GM10266 (cell line): ENCODE results near the gene SLC24A3.

Experiments used
- DNase-seq: peaks from one replicate; pipeline ENCODE4 v3.0.0; 2012; ENCODE audit errors: extremely low spot score
- TF ChIP-seq, protein P1 (sequence below): IDR thresholded peaks from 2 replicates; pipeline ENCODE4 v1.5.1; 2012; ENCODE audit warnings: mild to moderate bottlenecking, low read depth; ENCODE audit not compliant: control insufficient read depth, insufficient read depth; ENCODE audit errors: missing control alignments

The SLC24A3 gene

GRCh38 chr20:19289451-19289850 is 77.0 kb downstream of the SLC24A3 start:
- no peak for DNase-seq
- TF ChIP-seq, protein P1, sequence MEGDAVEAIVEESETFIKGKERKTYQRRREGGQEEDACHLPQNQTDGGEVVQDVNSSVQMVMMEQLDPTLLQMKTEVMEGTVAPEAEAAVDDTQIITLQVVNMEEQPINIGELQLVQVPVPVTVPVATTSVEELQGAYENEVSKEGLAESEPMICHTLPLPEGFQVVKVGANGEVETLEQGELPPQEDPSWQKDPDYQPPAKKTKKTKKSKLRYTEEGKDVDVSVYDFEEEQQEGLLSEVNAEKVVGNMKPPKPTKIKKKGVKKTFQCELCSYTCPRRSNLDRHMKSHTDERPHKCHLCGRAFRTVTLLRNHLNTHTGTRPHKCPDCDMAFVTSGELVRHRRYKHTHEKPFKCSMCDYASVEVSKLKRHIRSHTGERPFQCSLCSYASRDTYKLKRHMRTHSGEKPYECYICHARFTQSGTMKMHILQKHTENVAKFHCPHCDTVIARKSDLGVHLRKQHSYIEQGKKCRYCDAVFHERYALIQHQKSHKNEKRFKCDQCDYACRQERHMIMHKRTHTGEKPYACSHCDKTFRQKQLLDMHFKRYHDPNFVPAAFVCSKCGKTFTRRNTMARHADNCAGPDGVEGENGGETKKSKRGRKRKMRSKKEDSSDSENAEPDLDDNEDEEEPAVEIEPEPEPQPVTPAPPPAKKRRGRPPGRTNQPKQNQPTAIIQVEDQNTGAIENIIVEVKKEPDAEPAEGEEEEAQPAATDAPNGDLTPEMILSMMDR = no peak

GRCh38 chr20:19291024-19291817 is 78.8 kb downstream of the SLC24A3 start:
- TF ChIP-seq, protein P1 = no peak
- DNase-seq = no peak

- TF ChIP-seq, protein P1 = no peak
Observed at GRCh38 chr20:19291818-19292132, 79.3 kb downstream of the SLC24A3 start.

GRCh38 chr20:19292254-19292653 is 79.8 kb downstream of the SLC24A3 start:
- TF ChIP-seq, protein P1 = no peak
- DNase-seq = no peak

More at GRCh38 chr20:19291818-19292132, 79.3 kb downstream of the SLC24A3 start:
- DNase-seq = no peak

DNA sequence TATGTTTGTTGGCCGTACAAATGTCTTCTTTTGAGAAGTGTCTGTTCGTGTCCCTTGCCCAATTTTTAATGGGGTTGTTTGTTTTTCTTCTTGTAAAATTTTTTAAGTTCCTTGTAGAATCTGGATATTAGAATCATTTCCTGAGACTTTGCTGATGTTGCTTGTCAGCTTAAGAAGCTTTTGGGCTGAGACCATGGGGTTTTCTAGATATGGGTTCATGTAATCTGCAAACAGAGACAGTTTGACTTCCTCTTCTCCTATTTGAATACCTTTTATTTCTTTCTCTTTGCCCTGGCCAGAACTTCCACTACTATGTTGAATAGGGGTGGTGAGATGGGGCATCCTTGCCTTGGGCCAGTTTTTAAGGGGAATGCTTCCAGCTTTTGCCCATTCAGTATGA is 82.6 kb downstream of the SLC24A3 start:
- TF ChIP-seq, protein P1 = no peak
- DNase-seq = no peak

DNA sequence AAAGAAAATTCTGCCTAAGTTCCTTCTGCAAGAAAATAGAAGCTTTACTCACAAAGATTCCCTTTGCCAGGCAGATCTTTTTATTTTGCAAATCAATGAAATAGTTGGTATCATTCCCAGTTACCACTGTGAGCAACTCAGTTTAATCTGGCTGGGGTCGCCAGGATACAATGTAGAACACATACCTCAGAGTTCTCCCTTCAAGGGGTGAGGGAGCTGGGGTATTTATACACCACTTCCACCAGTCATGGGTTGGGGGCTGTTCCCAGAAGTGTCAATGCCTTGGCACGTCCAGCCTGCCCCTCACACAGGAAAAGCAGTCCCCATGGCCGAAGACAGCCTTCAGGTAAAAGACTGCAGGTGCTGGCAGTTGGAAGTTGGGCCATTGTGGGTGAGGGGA is 86.2 kb downstream of the SLC24A3 start:
- no peak for DNase-seq
- TF ChIP-seq, protein P1 = no peak

DNA sequence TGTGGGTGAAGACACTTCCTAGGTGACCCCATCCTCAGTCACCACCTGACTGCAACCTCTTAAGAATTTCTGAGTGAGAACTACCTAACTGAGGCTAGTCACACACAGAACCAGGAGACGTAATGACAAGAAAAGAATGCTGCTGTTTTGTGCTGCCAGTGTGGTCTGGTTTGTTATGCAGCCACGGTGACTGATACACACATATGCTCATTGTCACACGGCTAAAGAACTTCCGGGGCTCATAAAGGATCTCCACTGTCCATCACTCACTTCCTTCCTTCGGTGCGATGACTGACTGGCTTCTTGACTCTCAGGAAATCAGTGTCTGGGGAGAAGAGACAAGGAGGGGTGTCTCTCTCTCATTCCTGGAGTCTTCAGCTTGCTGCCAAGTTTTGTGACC is 88.0 kb downstream of the SLC24A3 start:
- DNase-seq = no peak
- TF ChIP-seq, protein P1 = no peak
